Measurements from ENCODE around the gene NDUFA6. TPM values are rescaled to one million over a fixed set of nuclear protein-coding genes. Genes with fewer than 3 reads are reported as not detected.
A peak's percentile ranks its signal among the peaks of the same experiment; 100 is the strongest.
"Not testable (repeated sequence)": the region's sequence is repeated elsewhere in the genome, so short reads cannot be mapped to it uniquely, and the experiment has no call there.

Gene NDUFA6
- total RNA-seq (2014; rRNA removed; shearing (Covaris generic)): 83.4 and 97.2 TPM in 2 replicates

DNA sequence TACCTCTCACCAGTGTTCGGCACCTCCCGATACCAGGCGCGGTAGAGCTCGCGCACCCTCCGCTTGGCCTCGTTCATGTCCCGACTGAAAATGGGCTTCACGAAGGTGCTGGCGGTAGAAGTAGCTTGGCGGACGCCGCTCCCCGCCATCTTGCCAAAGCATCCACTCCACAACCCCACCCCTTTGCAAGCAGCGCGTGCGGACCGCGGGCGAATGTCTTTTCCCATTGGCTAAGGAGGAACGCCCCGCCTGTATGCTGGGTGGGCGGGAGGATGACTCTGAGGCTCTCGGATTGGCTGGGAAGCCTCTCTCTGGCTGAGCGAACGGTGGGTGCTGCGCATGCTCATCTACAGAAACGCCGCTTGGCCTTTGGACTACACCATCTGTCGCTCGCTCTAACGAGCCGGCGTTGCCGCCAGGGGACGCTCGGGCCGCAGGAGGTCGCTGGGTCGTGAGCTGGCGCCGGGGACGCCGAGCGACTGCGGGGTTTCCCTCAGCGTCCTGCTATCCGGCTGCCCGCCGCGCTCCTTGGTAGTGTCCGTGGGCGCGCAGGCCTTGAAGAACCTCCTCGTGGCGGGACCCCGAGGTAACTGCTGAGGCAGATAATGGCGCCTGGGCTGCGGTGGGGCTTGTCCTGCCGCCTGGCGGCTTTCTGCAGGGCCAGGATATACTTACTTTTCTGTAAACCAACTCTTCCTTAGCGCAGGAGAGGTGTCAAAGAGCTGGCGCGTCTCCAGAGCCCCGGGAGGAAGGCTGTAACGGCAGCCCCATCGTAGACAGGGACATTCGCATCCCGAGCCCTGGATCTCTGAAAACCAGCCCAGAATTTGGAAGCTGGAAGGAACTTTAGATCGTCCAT is at the start of gene NDUFA6:
Gene NDUFA6 (minus strand): TSS at position 177 of the 859 bp plus-strand sequence. CDS start 28 bp downstream, at position 149.
- DNase-seq (ENCODE audit: low read depth): peak; percentile 97

DNA sequence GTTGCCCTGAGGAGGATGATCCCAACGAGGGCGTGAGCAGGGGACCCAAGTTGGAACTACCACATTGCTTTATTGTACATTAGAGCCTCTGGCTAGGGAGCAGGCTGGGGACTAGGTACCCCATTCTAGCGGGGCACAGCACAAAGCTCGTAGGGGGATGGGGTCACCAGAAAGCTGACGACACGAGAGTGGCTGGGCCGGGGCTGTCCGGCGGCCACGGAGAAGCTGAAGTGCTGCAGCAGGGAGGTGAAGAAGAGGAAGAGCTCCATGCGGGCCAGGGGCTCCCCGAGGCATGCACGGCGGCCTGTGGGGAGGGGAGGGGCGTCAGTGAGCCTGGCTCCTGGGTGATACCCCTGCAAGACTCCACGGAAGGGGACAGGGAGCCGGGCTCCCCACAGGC is 49.6 kb upstream of the NDUFA6 start:
- DNase-seq (ENCODE audit: low read depth): not testable (repeated sequence)

DNA sequence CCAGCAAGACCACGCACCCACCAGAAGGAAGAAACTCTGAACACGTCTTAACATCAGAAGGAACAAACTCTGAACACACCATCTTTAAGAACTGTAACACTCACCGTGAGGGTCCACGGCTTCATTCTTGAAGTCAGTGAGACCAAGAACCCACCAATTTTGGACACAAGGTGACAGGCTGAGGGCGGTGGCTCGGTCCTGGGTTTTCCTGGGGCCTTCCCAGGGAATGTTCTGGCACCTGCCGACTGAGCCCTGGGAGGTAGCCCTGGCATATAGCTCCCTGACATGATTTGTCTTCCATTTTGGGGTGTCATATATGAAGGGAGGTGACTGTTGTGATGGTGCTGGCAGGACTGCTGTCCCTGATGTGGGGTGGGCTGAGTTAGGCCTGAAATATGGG is 48.9 kb upstream of the NDUFA6 start:
- DNase-seq (ENCODE audit: low read depth): not testable (repeated sequence)

DNA sequence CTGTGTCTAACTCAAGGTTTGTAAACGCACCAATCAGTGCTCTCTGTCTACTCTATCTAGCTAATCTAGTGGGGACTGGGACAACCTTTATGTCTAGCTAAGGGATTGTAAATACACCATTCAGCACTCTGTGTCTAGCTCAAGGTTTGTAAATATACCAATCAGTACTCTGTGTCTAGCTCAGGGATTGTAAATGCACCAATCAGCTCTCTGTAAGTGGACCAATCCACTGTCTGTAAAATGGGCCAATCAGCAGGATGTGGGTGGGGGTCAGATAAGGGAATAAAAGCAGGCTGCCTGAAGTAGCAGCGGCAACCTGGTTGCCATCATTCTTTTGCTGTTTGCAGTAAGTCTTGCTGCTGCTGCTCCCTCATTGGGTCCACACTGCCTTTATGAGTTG is 48.4 kb upstream of the NDUFA6 start:
- no peak for DNase-seq (ENCODE audit: low read depth)

DNA sequence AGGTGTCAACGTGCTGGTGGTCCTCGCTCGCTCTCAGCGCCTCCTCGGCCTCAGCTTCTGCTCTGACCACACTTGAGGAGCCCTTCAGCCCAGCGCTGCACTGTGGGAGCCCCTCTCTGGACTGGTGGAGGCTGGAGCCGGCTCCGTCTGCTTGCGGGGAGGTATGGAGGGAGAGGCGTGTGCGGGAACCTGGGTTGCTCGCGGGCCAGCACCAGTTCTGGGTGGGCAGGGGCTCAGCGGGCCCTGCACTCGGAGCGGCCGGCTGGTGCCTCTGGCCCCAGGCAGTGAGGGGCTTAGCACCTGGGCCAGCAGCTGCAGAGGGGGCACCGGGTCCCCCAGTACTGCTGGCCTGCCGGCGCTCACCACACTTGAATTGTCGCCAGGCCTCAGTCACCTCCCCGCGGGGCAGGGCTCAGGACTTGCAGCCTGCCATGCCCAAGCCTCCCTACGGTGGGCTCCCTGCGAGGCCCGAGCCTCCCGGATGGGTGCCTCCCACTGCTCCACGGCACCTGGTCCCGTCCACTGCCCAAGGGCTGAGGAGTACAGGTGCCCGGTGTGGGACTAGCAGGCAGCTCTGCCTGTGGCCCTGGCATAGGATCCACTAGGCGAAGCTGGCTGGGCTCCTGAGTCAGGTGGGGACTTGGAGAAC is 47.7 kb upstream of the NDUFA6 start:
- DNase-seq (ENCODE audit: low read depth): no peak

DNA sequence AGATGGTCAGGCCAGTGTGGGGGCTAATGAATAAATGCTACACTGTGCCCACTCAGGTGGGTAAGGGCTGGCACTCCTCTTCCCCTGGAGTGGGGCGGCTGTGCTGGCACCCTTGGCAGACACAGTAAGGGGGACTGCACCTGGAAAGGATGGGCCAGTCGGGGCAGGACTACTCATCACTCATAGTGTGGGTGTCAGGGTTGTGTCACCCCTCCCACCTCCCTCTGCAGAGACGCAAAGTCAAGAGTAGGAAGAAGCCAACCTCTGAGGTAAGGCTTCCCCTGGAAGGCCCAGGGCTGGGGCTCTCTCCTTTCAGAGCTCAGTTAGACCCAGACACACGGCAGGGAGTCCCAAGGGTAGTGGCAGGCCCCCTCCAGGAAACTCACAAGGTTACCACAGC is 45.1 kb upstream of the NDUFA6 start:
- DNase-seq (ENCODE audit: low read depth): not testable (repeated sequence)

DNA sequence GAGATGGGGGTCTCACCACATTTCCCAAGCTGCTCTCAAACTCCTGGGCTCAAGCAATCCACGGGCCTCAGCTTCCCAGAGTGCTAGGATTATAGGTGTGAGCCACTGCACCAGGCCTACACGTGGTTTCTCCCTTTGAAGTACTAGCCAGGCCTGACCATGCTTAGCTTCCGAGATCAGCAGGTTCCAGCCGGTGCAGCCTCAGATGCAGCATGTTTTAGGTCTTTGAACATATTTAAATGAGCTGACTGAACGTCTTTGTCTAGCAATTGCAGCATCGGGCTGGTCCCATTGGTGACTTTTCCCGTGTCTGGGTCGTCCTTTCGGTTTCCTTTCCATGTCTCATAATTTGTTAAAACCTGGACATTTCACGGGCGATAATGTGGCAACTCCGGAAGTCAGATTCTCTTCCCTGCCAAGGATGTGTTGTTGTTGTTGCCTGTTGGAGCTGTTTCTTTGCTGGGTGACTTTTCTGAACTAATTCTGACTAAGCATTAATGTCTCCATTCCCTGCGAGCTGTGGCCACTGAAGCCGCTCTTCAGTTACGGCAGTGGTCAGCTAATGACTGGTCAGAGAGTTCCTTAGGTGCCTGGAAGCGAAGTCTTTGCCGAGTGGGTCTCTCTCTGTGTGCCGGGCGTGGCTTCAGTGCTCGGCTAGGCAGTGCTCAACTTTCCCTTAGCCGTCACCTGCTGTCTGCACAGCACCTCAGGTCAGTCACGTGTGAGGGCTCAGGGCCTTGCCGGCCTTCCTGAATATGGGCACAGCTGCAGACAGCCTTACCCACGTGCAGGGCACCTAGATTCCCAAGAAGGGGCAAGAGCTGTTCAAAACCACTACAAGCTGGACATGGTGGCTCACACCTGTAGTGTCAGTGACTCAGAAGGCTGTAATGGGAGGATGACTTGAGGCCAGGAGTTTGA is 43.8 kb upstream of the NDUFA6 start:
- peak; percentile 55 for DNase-seq (ENCODE audit: low read depth)

DNA sequence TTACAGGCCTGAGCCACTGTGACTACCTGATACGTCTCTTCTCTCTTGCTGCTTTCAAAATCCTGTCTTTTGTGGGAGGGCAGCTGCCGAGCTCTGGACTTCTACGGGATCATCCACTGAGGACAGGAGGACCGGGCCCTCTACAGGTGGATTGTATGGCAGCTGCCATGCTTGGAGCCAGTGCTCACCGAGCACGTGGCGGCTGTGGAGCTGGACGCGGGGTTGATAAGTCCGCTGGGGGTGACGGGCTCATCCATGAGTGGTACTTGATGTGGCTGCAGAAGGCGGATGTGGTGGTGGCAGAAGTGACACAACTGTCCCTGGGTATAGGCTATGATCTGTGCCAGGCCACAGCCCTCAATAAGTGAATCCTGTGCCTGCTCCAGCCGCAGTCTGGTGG is 41.9 kb upstream of the NDUFA6 start:
- DNase-seq (ENCODE audit: low read depth): no peak

DNA sequence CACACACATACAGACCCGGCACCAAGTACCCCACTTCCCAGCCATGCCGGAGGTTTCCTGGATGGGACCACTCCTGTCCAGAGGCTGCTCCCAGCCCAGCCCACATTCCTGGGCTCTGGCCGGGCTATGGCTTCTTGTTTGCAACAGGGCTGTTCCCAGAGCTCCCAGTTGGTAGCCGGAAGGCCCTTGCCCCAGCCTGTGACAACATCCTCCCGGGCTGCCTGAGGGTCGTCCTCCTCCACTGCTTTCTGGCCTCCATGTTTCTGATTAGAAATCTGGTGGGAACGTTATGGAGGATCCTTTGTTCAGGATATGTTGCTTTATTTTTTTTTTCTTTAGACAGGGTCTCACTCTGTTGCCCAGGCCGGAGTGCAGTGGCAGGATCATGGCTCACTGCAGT is 41.0 kb upstream of the NDUFA6 start:
- DNase-seq (ENCODE audit: low read depth): no peak

DNA sequence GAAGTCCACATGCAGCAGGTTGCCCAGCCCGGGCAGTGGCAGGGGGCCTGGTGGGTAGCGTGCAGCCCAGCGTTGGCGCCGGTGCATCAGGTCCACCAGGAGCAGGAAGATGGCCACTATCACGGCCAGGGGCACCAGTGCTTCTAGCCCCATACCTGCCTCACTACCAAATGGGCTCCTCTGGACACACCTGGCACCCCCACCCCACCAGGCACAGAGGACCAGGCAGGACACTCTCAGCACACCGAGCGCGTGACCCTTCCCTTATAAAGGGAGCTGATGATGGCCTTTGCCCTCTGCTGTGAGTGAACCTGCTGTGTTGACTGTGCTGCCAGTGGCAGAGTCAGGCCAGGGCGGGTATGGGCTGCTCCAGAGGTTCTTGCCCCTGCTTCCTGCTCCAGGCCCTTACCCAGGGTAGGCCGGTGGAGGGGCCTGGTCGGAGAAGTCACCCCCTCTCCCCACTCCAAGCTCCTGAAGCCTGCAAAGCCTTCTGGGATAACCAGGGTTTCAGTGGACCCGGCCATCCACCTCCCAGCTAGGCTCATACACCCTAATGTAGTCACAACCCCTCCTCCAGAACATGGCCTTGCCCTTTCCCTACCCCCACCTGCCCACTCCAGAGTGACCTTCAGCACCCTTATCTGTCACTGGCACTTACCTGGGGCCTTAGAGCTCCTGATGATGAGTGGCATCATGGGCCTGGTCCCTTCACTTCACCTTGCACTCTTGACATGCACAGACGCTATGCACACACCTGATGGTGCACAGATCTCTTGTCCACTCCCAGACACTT is 40.3 kb upstream of the NDUFA6 start, which contains the start of gene CYP2D6:
Gene CYP2D6 (minus strand): TSS at position 172 of the 793 bp plus-strand sequence. CDS start 19 bp downstream, at position 153.
- not testable (repeated sequence) for DNase-seq (ENCODE audit: low read depth)

DNA sequence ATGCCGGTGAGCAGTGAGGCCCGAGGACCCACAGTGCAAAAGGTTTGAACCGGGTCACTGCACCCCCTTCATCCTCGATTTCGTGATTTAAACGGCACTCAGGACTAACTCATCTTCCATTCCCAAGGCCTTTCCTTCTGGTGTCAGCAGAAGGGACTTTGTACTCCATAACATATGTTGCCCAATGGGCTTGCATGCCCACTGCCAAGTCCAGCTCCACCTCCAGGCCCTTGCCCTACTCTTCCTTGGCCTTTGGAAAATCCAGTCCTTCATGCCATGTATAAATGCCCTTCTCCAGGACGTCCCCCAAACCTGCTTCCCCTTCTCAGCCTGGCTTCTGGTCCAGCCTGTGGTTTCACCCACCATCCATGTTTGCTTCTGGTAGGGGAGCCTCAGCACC is 39.6 kb upstream of the NDUFA6 start:
- DNase-seq (ENCODE audit: low read depth): not testable (repeated sequence)

DNA sequence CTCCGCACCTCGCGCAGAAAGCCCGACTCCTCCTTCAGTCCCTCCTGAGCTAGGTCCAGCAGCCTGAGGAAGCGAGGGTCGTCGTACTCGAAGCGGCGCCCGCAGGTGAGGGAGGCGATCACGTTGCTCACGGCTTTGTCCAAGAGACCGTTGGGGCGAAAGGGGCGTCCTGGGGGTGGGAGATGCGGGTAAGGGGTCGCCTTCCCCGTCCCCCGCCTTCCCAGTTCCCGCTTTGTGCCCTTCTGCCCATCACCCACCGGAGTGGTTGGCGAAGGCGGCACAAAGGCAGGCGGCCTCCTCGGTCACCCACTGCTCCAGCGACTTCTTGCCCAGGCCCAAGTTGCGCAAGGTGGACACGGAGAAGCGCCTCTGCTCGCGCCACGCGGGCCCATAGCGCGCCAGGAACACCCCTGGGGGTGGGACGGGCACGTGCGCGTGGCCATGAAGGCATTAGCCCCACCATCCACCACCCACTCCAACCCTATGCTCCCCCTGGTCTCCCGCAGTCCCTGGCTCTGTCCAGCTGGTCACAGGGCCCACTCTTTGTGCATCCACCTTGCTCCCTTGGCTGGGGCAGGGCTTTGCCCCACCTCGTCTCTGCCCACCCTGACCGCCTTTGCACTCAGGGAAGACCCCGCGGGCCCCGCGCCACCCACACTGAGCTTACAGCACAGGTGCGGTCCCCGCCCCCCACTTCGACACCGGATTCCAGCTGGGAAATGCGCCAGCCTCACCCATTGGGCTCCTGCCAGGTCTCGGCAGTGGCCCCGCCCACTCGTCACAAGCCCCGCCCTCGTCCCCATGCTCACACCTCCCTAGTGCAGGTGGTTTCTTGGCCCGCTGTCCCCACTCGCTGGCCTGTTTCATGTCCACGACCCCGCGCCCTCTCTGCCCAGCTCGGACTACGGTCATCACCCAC is 38.5 kb upstream of the NDUFA6 start:
- not testable (repeated sequence) for DNase-seq (ENCODE audit: low read depth)

DNA sequence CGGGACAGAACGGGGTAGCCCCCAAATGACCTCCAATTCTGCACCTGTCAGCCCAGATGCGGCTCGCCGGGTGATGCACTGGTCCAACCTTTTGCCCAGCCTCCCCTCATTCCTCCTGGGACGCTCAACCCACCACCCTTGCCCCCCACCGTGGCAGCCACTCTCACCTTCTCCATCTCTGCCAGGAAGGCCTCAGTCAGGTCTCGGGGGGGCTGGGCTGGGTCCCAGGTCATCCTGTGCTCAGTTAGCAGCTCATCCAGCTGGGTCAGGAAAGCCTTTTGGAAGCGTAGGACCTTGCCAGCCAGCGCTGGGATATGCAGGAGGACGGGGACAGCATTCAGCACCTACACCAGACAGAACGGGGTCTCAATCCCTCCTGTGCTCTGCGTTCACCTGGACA is 37.4 kb upstream of the NDUFA6 start:
- not testable (repeated sequence) for DNase-seq (ENCODE audit: low read depth)

DNA sequence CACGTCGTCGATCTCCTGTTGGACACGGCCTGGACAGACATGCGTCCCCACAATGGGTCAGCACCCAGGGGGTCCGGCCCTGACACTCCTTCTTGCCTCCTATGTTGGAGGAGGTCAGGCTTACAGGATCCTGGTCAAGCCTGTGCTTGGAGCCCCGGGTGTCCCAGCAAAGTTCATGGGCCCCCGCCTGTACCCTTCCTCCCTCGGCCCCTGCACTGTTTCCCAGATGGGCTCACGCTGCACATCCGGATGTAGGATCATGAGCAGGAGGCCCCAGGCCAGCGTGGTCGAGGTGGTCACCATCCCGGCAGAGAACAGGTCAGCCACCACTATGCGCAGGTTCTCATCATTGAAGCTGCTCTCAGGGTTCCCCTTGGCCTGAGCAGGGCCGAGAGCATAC is 37.0 kb upstream of the NDUFA6 start:
- no peak for DNase-seq (ENCODE audit: low read depth)

DNA sequence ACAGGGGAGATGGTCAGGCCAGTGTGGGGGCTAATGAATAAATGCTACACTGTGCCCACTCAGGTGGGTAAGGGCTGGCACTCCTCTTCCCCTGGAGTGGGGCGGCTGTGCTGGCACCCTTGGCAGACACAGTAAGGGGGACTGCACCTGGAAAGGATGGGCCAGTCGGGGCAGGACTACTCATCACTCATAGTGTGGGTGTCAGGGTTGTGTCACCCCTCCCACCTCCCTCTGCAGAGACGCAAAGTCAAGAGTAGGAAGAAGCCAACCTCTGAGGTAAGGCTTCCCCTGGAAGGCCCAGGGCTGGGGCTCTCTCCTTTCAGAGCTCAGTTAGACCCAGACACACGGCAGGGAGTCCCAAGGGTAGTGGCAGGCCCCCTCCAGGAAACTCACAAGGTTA is 33.0 kb upstream of the NDUFA6 start:
- DNase-seq (ENCODE audit: low read depth): not testable (repeated sequence)

DNA sequence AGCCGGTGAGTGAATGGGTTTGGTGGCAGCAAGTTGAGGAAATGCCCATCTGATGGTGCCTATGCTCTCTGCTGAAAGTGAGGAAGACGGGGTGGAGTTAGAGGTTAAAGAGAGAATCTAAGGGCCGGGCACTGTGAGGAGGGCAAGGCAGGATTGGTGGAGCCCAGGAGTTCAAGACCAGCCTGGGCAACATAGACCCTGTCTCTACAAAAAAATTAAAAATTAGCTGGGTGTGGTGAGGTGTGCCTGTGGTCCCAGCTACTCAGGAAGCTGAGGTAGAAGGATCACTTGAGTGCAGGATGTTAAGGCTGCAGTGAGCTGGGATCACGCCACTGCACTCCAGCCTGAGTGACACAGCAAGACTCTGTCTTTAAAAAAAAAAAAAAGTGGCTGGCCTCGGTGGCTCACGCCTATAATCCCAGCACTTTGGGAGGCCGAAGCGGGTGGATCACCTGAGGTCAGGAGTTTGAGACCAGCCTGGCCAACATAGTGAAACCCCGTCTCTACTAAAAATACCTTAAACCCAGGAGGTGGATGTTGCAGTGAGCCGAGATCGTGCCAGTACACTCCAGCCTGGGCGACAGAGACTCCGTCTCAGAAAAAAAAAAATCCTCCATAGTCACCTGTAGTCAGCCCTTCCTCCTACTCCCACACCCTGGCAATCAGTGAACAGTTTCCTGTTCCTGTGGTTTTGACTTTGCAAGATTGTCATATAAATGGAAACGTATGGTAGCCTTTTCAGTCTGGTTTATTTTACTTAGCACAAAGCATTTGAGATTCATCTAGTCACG is 29.9 kb upstream of the NDUFA6 start:
- DNase-seq (ENCODE audit: low read depth): not testable (repeated sequence)

DNA sequence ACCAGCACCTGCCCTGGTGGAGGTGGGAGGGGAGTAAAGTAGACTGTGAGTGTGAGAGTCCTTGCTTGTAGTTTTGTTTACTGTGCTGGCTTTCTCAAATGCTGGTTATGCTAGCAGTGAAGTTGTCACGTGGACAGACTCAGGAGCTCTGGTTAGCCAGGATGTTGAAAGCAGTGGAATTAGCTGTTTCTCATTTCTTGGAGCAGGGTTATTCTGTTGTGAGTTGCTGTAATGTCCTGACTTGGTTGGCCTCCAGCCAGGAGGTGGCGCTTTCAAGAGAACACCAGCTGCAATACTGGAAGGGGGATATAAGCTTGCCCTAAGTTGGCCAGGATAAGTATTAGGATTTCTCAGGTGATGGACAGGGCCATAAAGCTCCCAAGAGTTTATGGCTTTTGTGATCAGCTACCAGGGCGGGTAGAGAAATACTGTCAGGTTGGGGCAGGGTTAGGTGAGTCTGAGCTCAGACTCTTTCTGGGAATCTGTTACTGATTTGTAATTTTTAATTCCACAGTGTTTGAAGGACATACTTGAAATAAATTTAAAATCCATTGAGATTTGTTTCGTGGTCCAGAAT is 26.4 kb upstream of the NDUFA6 start:
- DNase-seq (ENCODE audit: low read depth): no peak

DNA sequence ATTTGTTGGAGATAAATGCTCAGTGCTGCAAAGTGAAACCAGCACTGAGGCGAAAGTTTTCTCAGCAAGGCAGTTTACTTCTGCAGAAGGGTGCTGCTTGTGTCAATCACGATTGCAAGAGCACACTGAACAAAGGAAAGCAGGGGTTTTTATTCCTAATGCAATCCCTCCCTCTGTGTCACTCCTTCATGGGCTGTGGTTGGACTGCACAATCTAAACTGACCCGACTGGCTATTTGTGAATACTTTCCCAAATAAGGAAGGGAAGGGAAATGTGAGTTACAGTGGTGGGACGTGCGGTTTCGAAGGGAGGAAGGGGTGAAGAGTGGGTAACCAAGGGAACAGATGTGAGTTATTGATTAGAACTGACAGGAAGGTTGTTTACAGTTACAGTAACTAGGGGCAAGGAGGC is 24.9 kb upstream of the NDUFA6 start:
- not testable (repeated sequence) for DNase-seq (ENCODE audit: low read depth)

DNA sequence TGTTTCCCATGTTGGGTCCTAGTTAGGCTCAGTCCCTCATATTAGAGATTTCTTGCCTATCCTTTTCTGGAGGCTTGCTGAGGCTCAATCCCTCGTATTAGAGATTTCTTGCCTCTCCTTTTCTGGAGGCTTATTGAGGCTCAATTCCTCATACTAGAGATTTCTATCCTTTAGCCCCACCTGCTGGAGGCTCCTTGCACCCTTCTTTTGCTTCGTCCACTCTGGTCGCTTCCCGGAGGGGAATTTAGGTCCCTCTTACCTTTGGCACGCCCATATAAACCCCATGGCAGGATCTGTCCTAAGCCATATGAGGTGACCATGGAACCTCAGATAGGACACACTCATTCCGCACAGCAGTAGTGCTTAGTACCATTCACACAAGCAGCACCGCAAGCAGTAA is 24.1 kb upstream of the NDUFA6 start:
- DNase-seq (ENCODE audit: low read depth): no peak

All from M059J (cell line).